ENCODE data around the gene ZBTB16. TPM values are rescaled to one million over a fixed set of nuclear protein-coding genes. Genes with fewer than 3 reads are reported as not detected.

Gene ZBTB16
- total RNA-seq, 2 donors from 2014 or later = 3.3 to 4.0 TPM

- H3K27me3 Mint-ChIP-seq (ENCODE audit: low read depth) = no peaks in the 10 kb centered on the region
- ATAC-seq (replicated peaks in 1 of 2) (no peak), DNase-seq (no peak)
- H3K4me1 Mint-ChIP-seq (ENCODE audit: low read depth) = peaks cover 23% of the 10 kb centered on the region
- no peak overlapping the region for H3K4me3 Mint-ChIP-seq
- H3K9me3 Mint-ChIP-seq = no peaks in the 10 kb centered on the region
- no peak overlapping the region for H3K27ac Mint-ChIP-seq
- no peaks in the 10 kb centered on the region for H3K36me3 Mint-ChIP-seq (ENCODE audit: insufficient read depth in 2 of 2)
Observed at GRCh38 chr11:114140826-114141225, 81.3 kb downstream of the ZBTB16 start.

- Mint-ChIP-seq H3K27me3 (ENCODE audit: low read depth) (no peaks in the 10 kb centered on the region), H3K4me3 (no peak overlapping the region), H3K9me3 (no peaks in the 10 kb centered on the region), H3K27ac (no peak overlapping the region), H3K4me1 (ENCODE audit: low read depth) (peaks cover 17% of the 10 kb centered on the region), H3K36me3 (ENCODE audit: insufficient read depth in 2 of 2) (no peaks in the 10 kb centered on the region)
- DNase-seq (no peak), ATAC-seq (replicated peaks in 1 of 2) (no peak)
Observed at GRCh38 chr11:114141863-114142580, 82.5 kb downstream of the ZBTB16 start.

- Mint-ChIP-seq H3K4me3 (no peak overlapping the region), H3K9me3 (no peaks in the 10 kb centered on the region), H3K27me3 (ENCODE audit: low read depth) (no peaks in the 10 kb centered on the region), H3K27ac (no peak overlapping the region), H3K36me3 (ENCODE audit: insufficient read depth in 2 of 2) (no peaks in the 10 kb centered on the region), H3K4me1 (ENCODE audit: low read depth) (peaks cover 10% of the 10 kb centered on the region)
- ATAC-seq (replicated peaks in 1 of 2) = no peak
- DNase-seq = no peak
Observed at GRCh38 chr11:114142707-114143106, 83.2 kb downstream of the ZBTB16 start.

GRCh38 chr11:114145166-114145775 is 85.8 kb downstream of the ZBTB16 start:
- Mint-ChIP-seq H3K4me3 (no peak overlapping the region), H3K27ac (no peak overlapping the region), H3K36me3 (ENCODE audit: insufficient read depth in 2 of 2) (no peaks in the 10 kb centered on the region), H3K4me1 (ENCODE audit: low read depth) (peaks cover 7% of the 10 kb centered on the region), H3K27me3 (ENCODE audit: low read depth) (no peaks in the 10 kb centered on the region), H3K9me3 (no peaks in the 10 kb centered on the region)
- DNase-seq (no peak), ATAC-seq (replicated peaks in 1 of 2) (no peak)

- Mint-ChIP-seq H3K4me1 (ENCODE audit: low read depth) (peaks cover 17% of the 10 kb centered on the region), H3K9me3 (peaks cover 0 to 2% of the 10 kb centered on the region in 2 donors), H3K4me3 (no peak overlapping the region)
Observed at GRCh38 chr11:114147375-114148012, 88.0 kb downstream of the ZBTB16 start.

GRCh38 chr11:114148013-114148382 is 88.5 kb downstream of the ZBTB16 start:
- Mint-ChIP-seq H3K9me3 (peaks cover 0 to 2% of the 10 kb centered on the region in 2 donors), H3K27ac (no peak overlapping the region), H3K4me1 (ENCODE audit: low read depth) (peaks cover 21% of the 10 kb centered on the region), H3K4me3 (no peak overlapping the region), H3K27me3 (ENCODE audit: low read depth) (no peaks in the 10 kb centered on the region), H3K36me3 (ENCODE audit: insufficient read depth in 2 of 2) (no peaks in the 10 kb centered on the region)
- ATAC-seq (replicated peaks in 1 of 2) = no peak
- DNase-seq = no peak

More at GRCh38 chr11:114147375-114148012, 88.0 kb downstream of the ZBTB16 start:
- Mint-ChIP-seq H3K27ac (no peak overlapping the region), H3K27me3 (ENCODE audit: low read depth) (no peaks in the 10 kb centered on the region), H3K36me3 (ENCODE audit: insufficient read depth in 2 of 2) (no peaks in the 10 kb centered on the region)
- no peak for ATAC-seq (replicated peaks in 1 of 2)
- DNase-seq = no peak

GRCh38 chr11:114149689-114150407 is 90.3 kb downstream of the ZBTB16 start:
- Mint-ChIP-seq H3K9me3 (peaks cover 0 to 2% of the 10 kb centered on the region in 2 donors), H3K27ac (no peak overlapping the region), H3K4me3 (no peak overlapping the region), H3K27me3 (ENCODE audit: low read depth) (no peaks in the 10 kb centered on the region), H3K4me1 (ENCODE audit: low read depth) (peaks cover 21% of the 10 kb centered on the region), H3K36me3 (ENCODE audit: insufficient read depth in 2 of 2) (no peaks in the 10 kb centered on the region)
- ATAC-seq (replicated peaks in 1 of 2) = no peak
- no peak for DNase-seq

- Mint-ChIP-seq H3K4me1 (ENCODE audit: low read depth) (peaks cover 21% of the 10 kb centered on the region), H3K27ac (no peak overlapping the region)
- ATAC-seq (replicated peaks in 1 of 2) = no peak
Observed at GRCh38 chr11:114150671-114151070, 91.2 kb downstream of the ZBTB16 start.

GRCh38 chr11:114151631-114152030 is 92.1 kb downstream of the ZBTB16 start:
- Mint-ChIP-seq H3K4me3 (no peak overlapping the region), H3K9me3 (peaks cover 0 to 2% of the 10 kb centered on the region in 2 donors), H3K27me3 (ENCODE audit: low read depth) (no peaks in the 10 kb centered on the region), H3K36me3 (ENCODE audit: insufficient read depth in 2 of 2) (no peaks in the 10 kb centered on the region), H3K4me1 (ENCODE audit: low read depth) (peaks cover 21% of the 10 kb centered on the region), H3K27ac (no peak overlapping the region)
- DNase-seq = no peak
- ATAC-seq (replicated peaks in 1 of 2) = no peak

More at GRCh38 chr11:114150671-114151070, 91.2 kb downstream of the ZBTB16 start:
- Mint-ChIP-seq H3K9me3 (peaks cover 0 to 2% of the 10 kb centered on the region in 2 donors), H3K27me3 (ENCODE audit: low read depth) (no peaks in the 10 kb centered on the region), H3K36me3 (ENCODE audit: insufficient read depth in 2 of 2) (no peaks in the 10 kb centered on the region), H3K4me3 (no peak overlapping the region)
- DNase-seq = no peak

GRCh38 chr11:114152162-114152561 is 92.7 kb downstream of the ZBTB16 start:
- ATAC-seq (replicated peaks in 1 of 2) (peak; percentile 39 to 64), DNase-seq (no peak)
- Mint-ChIP-seq H3K27me3 (ENCODE audit: low read depth) (no peaks in the 10 kb centered on the region), H3K9me3 (peaks cover 0 to 2% of the 10 kb centered on the region in 2 donors), H3K36me3 (ENCODE audit: insufficient read depth in 2 of 2) (no peaks in the 10 kb centered on the region), H3K27ac (no peak overlapping the region), H3K4me3 (peak overlapping the region in 1 of 2 donors; percentile 5), H3K4me1 (ENCODE audit: low read depth) (peaks cover 21% of the 10 kb centered on the region)

- no peak overlapping the region for H3K4me3 Mint-ChIP-seq
- ATAC-seq (replicated peaks in 1 of 2) = no peak
- no peak for DNase-seq
- peaks cover 0 to 2% of the 10 kb centered on the region in 2 donors for H3K9me3 Mint-ChIP-seq
- H3K27ac Mint-ChIP-seq = no peak overlapping the region
- H3K36me3 Mint-ChIP-seq (ENCODE audit: insufficient read depth in 2 of 2) = no peaks in the 10 kb centered on the region
- peaks cover 26% of the 10 kb centered on the region for H3K4me1 Mint-ChIP-seq (ENCODE audit: low read depth)
- no peaks in the 10 kb centered on the region for H3K27me3 Mint-ChIP-seq (ENCODE audit: low read depth)
Observed at GRCh38 chr11:114152785-114153184, 93.3 kb downstream of the ZBTB16 start.

GRCh38 chr11:114153224-114153623 is 93.7 kb downstream of the ZBTB16 start:
- no peak overlapping the region for H3K4me3 Mint-ChIP-seq
- no peaks in the 10 kb centered on the region for H3K27me3 Mint-ChIP-seq (ENCODE audit: low read depth)
- DNase-seq = no peak
- no peak overlapping the region for H3K27ac Mint-ChIP-seq
- no peaks in the 10 kb centered on the region for H3K36me3 Mint-ChIP-seq (ENCODE audit: insufficient read depth in 2 of 2)
- H3K4me1 Mint-ChIP-seq (ENCODE audit: low read depth) = peaks cover 31% of the 10 kb centered on the region
- H3K9me3 Mint-ChIP-seq = peaks cover 0 to 2% of the 10 kb centered on the region in 2 donors
- ATAC-seq (replicated peaks in 1 of 2) = no peak
